Stimulated activated CD8-positive, alpha-beta memory T cell treated with anti-CD3 and anti-CD28 coated beads, Interleukin-7, amount 100 ng/mL, for 48 hours (primary cell): ENCODE data around the gene SELENOV.
A peak's percentile ranks its signal among the peaks of the same experiment; 100 is the strongest.
"Not testable (repeated sequence)": the region's sequence is repeated elsewhere in the genome, so short reads cannot be mapped to it uniquely, and the experiment has no call there.

Experiments used
- DNase-seq, 2 donors: peaks; one replicate each; pipeline ENCODE4 v3.0.0-alpha.2; 2020; ENCODE audit warnings: low read depth in 1 of 2; ENCODE audit errors: extremely low read depth in 1 of 2

SELENOV gene

GRCh38 chr19:39514840-39515550, at the start of gene SELENOV:
SELENOV (plus strand) TSS chr19:39515139; CDS start chr19:39515213, 74 bp downstream.
- DNase-seq, result peak in 1 of 2 donors; percentile 7

GRCh38 chr19:39465956-39466747, 48.8 kb upstream of the SELENOV start:
- DNase-seq, result no peak

- DNase-seq, result no peak
These were observed 47.0 kb upstream of the SELENOV start for GRCh38 chr19:39467941-39468340.

GRCh38 chr19:39469036-39469435, 45.9 kb upstream of the SELENOV start:
- DNase-seq, result no peak

GRCh38 chr19:39469567-39469966, 45.4 kb upstream of the SELENOV start:
- no peak for DNase-seq

GRCh38 chr19:39470724-39471339, 44.1 kb upstream of the SELENOV start:
- peak in 1 of 2 donors; percentile 20 for DNase-seq

GRCh38 chr19:39471756-39472536, 43.0 kb upstream of the SELENOV start:
- DNase-seq, result peak in 1 of 2 donors; percentile 34

GRCh38 chr19:39472746-39473442, 42.0 kb upstream of the SELENOV start:
- DNase-seq, result no peak

GRCh38 chr19:39473443-39473960, 41.4 kb upstream of the SELENOV start:
- DNase-seq, result no peak

- DNase-seq, result peak in 1 of 2 donors; percentile 52
These were observed 40.8 kb upstream of the SELENOV start for GRCh38 chr19:39474139-39474620.

GRCh38 chr19:39475748-39476147, 39.2 kb upstream of the SELENOV start:
- DNase-seq, result no peak

GRCh38 chr19:39479319-39479801, 35.6 kb upstream of the SELENOV start:
- DNase-seq, result not testable (repeated sequence)

GRCh38 chr19:39479916-39480315, 35.0 kb upstream of the SELENOV start:
- DNase-seq, result no peak

GRCh38 chr19:39480337-39481228, 34.4 kb upstream of the SELENOV start, which contains the start of gene TIMM50:
TIMM50 (plus strand) TSS chr19:39480838; CDS start chr19:39480854, 16 bp downstream.
- DNase-seq, result peak; percentile 96 to 98

- DNase-seq, result no peak
These were observed 33.8 kb upstream of the SELENOV start for GRCh38 chr19:39481229-39481545.

GRCh38 chr19:39481676-39482075, 33.3 kb upstream of the SELENOV start:
- DNase-seq, result no peak

GRCh38 chr19:39483141-39483540, 31.8 kb upstream of the SELENOV start:
- no peak for DNase-seq

GRCh38 chr19:39489756-39490155, 25.2 kb upstream of the SELENOV start:
- DNase-seq, result no peak

GRCh38 chr19:39492225-39492624, 22.7 kb upstream of the SELENOV start:
- DNase-seq, result no peak
